Vagina (tissue), 2 donors: ENCODE results near the gene ZNF808. TPM values are rescaled to one million over a fixed set of nuclear protein-coding genes. Genes with fewer than 3 reads are reported as not detected.
"Not testable (repeated sequence)": the region's sequence is repeated elsewhere in the genome, so short reads cannot be mapped to it uniquely, and the experiment has no call there.

Source experiments
- DNase-seq, 2 donors: peaks; one replicate each; pipeline ENCODE4 v3.0.0-alpha.2; 2017; ENCODE audit errors: extremely low spot score in 2 of 2
- H3K27ac ChIP-seq: fragments of 200-600 bp; sonication (generic); one replicate; pipeline ENCODE4 v1.5.1; 2019
- H3K27me3 ChIP-seq: fragments of 200-600 bp; sonication (generic); one replicate; pipeline ENCODE4 v1.5.1; 2019
- H3K36me3 ChIP-seq, 2 donors: fragments of 200-600 bp; sonication (generic); one replicate each; pipeline ENCODE4 v1.5.1; 2017 to 2019
- H3K4me1 ChIP-seq: fragments of 200-600 bp; sonication (generic); one replicate; pipeline ENCODE4 v1.5.1; 2019
- H3K4me3 ChIP-seq, 2 donors: fragments of 200-600 bp; sonication (generic); 1 replicate in 1 of 2; 2 replicates in 1 of 2; pipeline ENCODE4 v1.5.1; 2016 to 2019
- H3K9me3 ChIP-seq: fragments of 200-600 bp; sonication (generic); one replicate; pipeline ENCODE4 v1.5.1; 2019
- POLR2A ChIP-seq, 2 donors: fragments of 450-650 bp; IDR thresholded peaks; one replicate each; pipeline ENCODE4 v1.6.1; 2017; ENCODE audit warnings: antibody characterized with exemption in 2 of 2, mild to moderate bottlenecking in 2 of 2, moderate library complexity in 2 of 2
- POLR2AphosphoS5 ChIP-seq, 2 donors: sonication (generic); formaldehyde crosslinking; IDR thresholded peaks; one replicate each; pipeline ENCODE4 v1.9.0; 2017; ENCODE audit warnings: antibody characterized with exemption in 2 of 2, mild to moderate bottlenecking in 2 of 2, low read depth in 1 of 2; ENCODE audit not compliant: insufficient read depth in 1 of 2
- intact Hi-C: fragments of 100-400 bp; cut with DNase I; formaldehyde crosslinking; loops from one replicate; pipeline ENCODE4 v1.15.1; 2023
- total RNA-seq: library from RNA; depleted of rRNA; stranded (reverse); fragments of >200 nt; gene quantifications from one replicate; pipeline ENCODE4 v1.2.3, GENCODE V29; 2016
- TF ChIP-seq, protein P1 (sequence below), 3 experiments: fragments of 450-650 bp in 2 of 3; fragments of 200-600 bp in 1 of 3; sonication (generic) in 1 of 3; IDR thresholded peaks; one replicate each; pipeline ENCODE4 v1.5.1; 2017 to 2019; ENCODE audit warnings: antibody characterized with exemption in 3 of 3, mild to moderate bottlenecking in 2 of 3, moderate library complexity in 2 of 3

Gene ZNF808
- 14.7 TPM for total RNA-seq

DNA sequence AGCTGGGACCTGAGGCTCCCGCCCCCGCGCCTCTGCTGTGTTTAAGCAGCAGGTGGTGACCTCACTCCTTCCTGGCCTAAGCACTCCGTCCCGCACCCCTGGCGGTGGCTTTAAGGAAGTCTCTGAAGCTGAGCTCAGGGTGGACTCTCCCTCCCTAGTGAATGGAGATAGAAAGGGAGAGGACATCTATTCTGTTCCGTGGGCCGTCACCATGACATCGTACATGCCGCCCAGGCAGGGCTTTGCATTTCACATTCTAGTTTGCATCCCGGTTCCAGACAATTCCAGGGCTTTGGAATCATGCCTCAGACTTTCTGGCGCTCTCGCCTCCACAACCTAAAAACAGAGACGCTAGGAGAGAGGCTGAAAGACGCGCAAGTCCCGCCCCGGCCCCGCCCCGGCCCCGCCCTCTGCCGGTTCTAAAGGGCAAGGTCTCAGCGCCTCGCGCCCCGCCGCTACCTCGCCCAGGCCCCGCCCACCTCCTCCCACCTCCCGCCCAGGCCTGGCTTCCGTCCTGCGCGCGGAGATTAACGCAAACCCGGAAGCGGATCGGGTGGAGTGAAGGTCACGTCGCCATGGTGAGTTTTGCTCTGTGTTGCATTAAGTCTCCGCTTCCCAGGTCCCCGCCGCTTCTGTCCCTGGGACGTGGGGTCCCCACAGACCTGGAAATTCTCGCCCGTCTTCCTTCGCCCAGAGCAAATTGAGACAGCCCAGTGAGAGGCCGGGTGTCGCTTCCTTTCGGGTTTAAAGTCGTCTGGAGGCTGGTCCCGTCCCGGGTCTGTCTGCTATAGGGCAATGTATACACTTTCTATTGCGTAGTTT lies at the start of gene ZNF808:
Gene ZNF808 (plus strand): TSS at position 535 of the 822 bp plus-strand sequence. CDS start 15,617 bp downstream, outside the sequence.
- intact Hi-C loops: no loop called here

DNA sequence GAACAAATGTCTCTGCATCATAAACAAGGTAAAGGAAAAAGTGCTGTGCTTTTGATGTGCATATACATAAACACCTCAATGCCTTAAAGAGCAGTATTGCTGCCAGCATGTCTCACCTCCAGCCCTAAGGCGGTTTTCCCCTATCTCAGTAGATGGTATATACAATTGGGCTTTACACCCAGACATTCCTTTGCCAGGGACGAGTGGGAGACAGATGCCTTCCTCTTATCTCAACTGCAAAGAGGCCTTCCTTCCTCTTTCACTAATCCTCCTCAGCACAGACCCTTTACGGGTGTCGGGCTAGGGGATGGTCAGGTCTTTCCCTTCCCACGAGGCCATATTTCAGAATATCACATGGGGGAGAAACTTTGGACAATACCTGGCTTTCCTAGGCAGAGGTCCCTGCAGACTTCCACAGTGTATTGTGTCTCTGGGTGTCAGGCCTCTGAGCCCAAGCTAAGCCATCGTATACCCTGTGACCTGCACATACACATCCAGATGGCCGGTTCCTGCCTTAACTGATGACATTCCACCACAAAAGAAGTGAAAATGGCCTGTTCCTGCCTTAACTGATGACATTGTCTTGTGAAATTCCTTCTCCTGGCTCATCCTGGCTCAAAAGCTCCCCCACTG lies 43.2 kb upstream of the ZNF808 start:
- intact Hi-C loops, H3K27me3 ChIP-seq, H3K4me1 ChIP-seq, H3K36me3 ChIP-seq, DNase-seq, H3K27ac ChIP-seq, H3K4me3 ChIP-seq: not testable (repeated sequence)
- H3K9me3 ChIP-seq: peaks cover 33% of the 10 kb centered on the region

More for the DNA sequence above, at the start of gene ZNF808:
- DNase-seq: peak; percentile 96
- Histone ChIP-seq H3K4me3 (peak within 1 kb of the TSS; percentile 66 to 84), H3K27ac (peak within 1 kb of the TSS; percentile 78), H3K27me3 (no peaks in the 10 kb centered on the region), H3K4me1 (peaks cover 13% of the 10 kb centered on the region), H3K36me3 (no peaks in the 10 kb centered on the region), H3K9me3 (no peaks in the 10 kb centered on the region)
- TF ChIP-seq POLR2AphosphoS5 (IDR thresholded peaks at IDR 0.05; ENCODE audit: insufficient read depth in 1 of 2, low read depth in 1 of 2) (peak; percentile 30 to 72), POLR2A (IDR thresholded peaks at IDR 0.05) (peak in 1 of 2 donors; percentile 15)
- TF ChIP-seq, protein P1, sequence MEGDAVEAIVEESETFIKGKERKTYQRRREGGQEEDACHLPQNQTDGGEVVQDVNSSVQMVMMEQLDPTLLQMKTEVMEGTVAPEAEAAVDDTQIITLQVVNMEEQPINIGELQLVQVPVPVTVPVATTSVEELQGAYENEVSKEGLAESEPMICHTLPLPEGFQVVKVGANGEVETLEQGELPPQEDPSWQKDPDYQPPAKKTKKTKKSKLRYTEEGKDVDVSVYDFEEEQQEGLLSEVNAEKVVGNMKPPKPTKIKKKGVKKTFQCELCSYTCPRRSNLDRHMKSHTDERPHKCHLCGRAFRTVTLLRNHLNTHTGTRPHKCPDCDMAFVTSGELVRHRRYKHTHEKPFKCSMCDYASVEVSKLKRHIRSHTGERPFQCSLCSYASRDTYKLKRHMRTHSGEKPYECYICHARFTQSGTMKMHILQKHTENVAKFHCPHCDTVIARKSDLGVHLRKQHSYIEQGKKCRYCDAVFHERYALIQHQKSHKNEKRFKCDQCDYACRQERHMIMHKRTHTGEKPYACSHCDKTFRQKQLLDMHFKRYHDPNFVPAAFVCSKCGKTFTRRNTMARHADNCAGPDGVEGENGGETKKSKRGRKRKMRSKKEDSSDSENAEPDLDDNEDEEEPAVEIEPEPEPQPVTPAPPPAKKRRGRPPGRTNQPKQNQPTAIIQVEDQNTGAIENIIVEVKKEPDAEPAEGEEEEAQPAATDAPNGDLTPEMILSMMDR (IDR thresholded peaks at IDR 0.05): peak; percentile 27 to 71 (median 35)

DNA sequence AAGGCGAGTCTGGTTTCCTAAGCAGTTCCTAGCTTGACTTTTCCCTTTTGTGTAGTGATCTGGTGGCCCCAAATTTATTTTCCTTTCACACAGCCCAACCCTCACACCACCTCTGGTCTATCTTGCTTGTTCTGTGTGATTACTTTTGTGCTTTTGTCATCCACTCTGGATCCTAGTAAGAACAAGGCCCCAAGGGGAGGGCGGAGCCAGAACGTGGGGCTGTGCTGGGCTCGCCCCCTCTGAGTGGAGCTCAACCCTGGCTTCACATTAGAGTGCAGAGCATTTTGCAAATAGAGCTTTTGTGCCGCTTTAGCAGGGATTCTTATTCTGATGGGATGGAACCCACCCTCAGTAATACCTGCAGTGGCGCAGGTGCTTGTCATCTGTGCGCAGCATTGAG lies 42.4 kb upstream of the ZNF808 start:
- H3K4me1 ChIP-seq, H3K27ac ChIP-seq, H3K27me3 ChIP-seq, H3K4me3 ChIP-seq, DNase-seq, intact Hi-C loops, H3K36me3 ChIP-seq: not testable (repeated sequence)
- peaks cover 27% of the 10 kb centered on the region for H3K9me3 ChIP-seq

DNA sequence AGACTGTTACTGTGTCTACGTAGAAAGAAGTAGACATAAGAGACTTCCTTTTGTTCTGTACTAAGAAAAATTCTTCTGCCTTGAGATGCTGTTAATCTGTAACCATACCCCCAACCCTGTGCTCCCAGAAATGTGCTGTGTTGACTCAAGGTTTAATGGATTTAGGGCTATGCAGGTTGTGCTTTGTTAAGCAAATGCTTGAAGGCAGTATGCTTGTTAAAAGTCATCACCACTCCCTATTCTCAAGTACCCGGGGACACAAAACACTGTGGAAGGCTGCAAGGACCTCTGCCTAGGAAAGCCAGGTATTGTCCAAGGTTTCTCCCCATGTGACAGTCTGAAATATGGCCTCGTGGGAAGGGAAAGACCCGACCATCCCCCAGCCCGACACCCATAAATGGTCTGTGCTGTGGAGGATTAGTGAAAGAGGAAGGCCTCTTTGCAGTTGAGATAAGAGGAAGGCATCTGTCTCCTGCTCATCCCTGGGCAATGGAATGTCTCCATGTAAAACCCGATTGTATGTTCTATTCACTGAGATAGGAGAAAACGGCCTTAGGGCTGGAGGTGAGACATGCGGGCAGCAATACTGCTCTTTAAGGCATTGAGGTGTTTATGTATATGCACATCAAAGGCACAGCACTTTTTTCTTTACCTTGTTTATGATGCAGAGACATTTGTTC lies 41.8 kb upstream of the ZNF808 start:
- H3K27ac ChIP-seq, H3K4me1 ChIP-seq, intact Hi-C loops, DNase-seq, H3K36me3 ChIP-seq, H3K4me3 ChIP-seq, H3K27me3 ChIP-seq: not testable (repeated sequence)
- H3K9me3 ChIP-seq: peaks cover 22% of the 10 kb centered on the region

DNA sequence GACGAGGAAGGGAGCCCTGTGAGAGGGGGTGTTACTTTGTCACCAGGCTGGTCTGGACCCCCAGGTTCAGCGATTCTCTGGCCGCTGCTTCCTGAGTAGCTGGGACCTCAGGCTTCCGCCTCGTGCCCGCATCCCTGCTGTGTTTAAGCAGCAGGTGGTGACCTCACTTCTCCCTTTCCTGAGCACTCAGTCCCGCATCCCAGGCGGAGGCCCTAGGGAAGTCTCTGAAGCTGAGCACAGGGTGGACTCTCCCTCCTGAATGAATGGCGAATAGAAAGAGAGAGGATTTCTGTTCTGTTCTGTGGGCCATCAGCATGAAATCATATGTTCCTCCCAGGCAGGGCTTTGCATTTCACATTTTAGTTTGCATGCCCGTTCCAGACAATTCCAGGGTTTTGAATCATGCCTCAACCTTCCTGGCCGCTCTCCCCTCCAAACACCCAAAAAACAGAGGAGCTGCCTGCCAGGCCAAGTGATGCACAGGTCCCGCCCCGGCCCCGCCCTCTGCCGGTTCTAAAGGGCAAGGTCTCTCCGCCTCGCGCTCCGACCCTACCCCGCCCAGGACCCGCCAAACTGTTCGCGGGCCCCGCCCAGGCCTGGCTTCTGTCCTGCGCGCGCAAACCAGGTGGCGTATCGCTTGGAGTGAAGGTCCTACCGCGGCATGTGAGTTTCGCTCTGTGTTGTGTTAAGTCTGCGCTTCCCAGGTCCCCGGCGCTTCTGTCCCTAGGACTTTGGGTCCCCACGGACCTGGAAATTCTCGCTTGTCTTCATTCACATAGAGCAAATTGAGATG lies 35.1 kb upstream of the ZNF808 start:
- H3K36me3 ChIP-seq: no peaks in the 10 kb centered on the region
- intact Hi-C loops: no loop called here
- peak overlapping the region in 1 of 2 donors; percentile 1 for H3K4me3 ChIP-seq
- H3K27me3 ChIP-seq: no peaks in the 10 kb centered on the region
- H3K4me1 ChIP-seq: no peaks in the 10 kb centered on the region
- H3K9me3 ChIP-seq: peaks cover 7% of the 10 kb centered on the region
- H3K27ac ChIP-seq: no peak overlapping the region
- no peak for DNase-seq
- TF ChIP-seq POLR2A (IDR thresholded peaks at IDR 0.05) (no peak), POLR2AphosphoS5 (IDR thresholded peaks at IDR 0.05; ENCODE audit: insufficient read depth in 1 of 2, low read depth in 1 of 2) (no peak)
- TF ChIP-seq, protein P1 (IDR thresholded peaks at IDR 0.05): no peak

DNA sequence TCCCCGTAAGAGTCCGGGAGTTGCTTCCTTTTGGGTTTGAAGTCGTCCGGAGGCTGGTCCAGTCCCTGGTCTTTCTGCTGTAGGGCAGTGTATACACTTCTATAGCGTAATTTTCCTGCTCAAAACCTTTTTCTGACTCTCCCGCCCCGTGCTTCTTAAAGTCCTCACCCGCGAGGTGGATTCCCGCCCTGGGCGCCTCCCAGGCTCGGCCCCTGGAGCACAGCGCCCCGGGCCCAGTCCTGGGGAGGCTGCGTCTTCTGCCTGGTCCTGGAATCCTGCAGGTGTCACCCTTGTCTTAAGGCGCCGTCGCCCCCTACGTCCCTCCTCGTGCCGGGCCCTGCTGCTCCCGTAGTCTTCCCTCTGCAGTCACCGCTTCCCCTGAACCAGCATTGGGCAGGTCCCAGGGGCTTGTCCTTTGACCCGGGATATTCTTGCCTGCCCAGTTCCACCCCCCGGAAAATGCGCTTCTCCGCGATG lies 34.4 kb upstream of the ZNF808 start:
- no peak for TF ChIP-seq POLR2AphosphoS5 (IDR thresholded peaks at IDR 0.05; ENCODE audit: insufficient read depth in 1 of 2, low read depth in 1 of 2)
- no peak for TF ChIP-seq POLR2A (IDR thresholded peaks at IDR 0.05)
- TF ChIP-seq, protein P1 (IDR thresholded peaks at IDR 0.05): no peak
- H3K4me3 ChIP-seq: peak overlapping the region in 1 of 2 donors; percentile 1
- intact Hi-C loops: no loop called here

More for the DNA sequence above, 34.4 kb upstream of the ZNF808 start:
- DNase-seq: no peak
- no peaks in the 10 kb centered on the region for H3K27me3 ChIP-seq
- H3K9me3 ChIP-seq: peaks cover 7% of the 10 kb centered on the region
- H3K36me3 ChIP-seq: no peaks in the 10 kb centered on the region
- no peak overlapping the region for H3K27ac ChIP-seq
- H3K4me1 ChIP-seq: no peaks in the 10 kb centered on the region
